NCI-H748 (cell line): ENCODE data around the gene CACTIN.
A peak's percentile ranks its signal among the peaks of the same experiment; 100 is the strongest.

ENCODE experiments used
- DNase-seq: peaks from one replicate; lab custom pipeline; 2025; ENCODE audit not compliant: unreplicated experiment; lab: John Stamatoyannopoulos, UW

The CACTIN gene

DNA sequence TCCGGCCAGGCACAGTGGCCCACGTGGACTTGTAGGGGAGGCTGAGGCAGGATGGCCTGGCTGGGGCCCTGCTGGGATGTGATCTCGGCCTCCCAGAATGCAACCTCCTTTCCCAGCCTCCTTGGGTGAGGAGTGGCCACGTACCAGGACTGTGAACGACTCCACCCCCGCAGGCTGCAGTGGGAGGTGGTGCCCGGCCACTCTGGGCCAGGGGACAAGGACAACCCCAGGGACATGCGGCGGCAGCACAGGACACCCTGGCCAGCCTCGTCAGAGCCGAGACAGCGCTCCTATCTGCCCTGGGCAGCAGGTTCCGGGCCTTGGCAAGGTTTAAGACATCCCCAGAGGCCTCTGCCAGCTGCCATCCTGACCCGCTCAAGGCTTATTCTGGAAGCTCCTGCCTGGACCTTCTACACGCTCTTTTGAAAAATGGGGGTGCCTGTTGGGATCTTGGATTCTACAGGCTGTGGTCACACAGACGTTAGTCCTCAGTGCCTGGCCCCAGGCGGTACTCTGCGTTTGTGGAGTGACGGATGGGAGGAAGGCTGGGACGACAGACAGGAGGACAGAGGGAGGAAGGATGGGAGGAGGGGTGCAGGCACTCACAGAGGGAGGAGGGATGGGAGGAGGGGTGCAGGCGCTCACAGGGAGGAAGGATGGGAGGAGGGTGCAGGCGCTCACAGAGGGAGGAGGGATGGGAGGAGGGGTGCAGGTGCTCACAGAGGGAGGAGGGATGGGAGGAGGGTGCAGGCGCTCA is 19.9 kb upstream of the CACTIN start:
- no peak for DNase-seq

DNA sequence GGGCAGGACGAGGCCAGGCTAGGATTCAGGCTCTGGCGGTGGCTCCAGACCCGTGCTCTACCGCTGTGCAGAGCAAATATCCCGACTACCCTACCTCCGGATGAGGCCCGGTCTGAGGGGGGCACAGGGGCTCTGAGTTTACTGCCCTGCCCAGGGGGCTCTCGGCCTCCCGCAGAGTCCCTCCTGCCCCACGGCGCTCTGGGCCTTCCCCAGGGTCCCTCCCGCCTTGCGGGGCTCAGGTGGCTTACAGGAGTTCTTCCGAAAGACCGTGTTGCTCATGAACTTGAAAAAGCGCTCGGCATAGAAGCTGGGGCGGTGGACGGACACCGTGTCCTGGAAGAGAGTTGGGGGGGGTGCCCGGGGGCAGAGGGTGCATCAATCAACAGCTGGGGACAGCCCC is 19.1 kb upstream of the CACTIN start:
- DNase-seq, result no peak

- no peak for DNase-seq
These were observed 18.4 kb upstream of the CACTIN start for GRCh38 chr19:3645067-3645396.

DNA sequence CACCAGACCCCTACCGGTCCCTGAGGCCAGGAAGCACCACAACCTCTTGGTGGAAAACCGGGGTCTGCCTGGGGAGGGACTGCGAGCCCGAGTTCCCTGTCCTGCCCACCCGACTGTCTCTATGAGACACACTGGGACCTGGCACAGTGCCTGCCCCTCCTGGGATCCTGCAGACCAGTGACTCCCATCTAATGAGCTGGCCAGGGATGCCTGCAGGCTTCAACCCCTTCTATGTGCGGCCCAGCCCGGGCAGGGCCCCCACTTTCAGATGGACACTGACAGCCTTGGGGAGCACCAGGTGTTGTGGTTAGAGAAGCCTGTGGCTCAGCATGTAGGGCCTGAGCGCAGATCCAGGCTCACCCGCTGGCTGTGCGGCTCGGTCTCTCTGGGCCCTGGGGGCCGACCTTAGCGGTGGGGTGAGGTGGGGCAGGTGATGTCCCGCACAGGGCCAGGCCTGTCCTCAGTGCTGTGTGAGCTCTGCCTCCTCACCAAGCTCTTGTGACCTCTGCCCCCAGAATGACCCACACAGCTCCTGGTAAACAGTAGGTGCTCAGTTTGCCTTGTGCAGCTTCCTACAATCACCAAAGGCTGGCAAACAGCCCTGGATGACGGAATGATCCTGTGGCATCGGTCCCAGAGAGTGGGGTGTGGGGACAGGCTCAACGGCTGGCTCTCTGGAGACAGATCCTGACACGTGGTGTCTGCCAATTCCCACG is 17.9 kb upstream of the CACTIN start:
- DNase-seq, result no peak

DNA sequence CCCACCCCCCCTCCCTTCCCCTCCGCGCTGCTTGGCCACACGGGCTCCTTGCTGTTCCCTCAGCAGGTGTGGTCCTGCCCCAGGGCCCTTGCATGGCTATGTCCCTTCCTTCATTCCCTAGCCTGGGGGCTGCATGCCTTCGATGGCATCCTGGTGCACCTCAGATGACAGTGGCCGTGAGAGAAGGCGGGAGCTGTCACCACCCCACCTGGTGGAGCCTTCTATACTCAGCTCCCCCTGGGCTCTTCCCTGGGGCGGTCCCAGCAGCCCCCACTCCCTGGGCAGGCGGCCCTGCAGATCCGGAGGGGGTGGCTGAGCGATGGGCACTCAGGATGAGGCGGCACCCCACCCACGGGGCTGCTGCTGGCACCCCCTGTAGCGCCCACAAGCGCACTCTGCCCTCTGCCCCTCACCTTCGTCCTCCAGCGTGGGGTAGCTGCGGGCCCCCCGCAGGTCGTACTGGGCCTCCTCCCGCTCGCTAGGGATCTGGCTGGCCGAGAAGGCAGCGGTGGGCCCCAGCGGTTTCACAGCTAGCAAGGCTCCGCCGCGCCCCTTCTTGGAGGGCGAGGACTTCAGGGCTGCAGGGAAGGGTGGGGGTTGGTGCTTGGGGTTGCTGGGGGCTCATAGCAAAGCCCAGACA is 17.2 kb upstream of the CACTIN start:
- DNase-seq, result no peak

DNA sequence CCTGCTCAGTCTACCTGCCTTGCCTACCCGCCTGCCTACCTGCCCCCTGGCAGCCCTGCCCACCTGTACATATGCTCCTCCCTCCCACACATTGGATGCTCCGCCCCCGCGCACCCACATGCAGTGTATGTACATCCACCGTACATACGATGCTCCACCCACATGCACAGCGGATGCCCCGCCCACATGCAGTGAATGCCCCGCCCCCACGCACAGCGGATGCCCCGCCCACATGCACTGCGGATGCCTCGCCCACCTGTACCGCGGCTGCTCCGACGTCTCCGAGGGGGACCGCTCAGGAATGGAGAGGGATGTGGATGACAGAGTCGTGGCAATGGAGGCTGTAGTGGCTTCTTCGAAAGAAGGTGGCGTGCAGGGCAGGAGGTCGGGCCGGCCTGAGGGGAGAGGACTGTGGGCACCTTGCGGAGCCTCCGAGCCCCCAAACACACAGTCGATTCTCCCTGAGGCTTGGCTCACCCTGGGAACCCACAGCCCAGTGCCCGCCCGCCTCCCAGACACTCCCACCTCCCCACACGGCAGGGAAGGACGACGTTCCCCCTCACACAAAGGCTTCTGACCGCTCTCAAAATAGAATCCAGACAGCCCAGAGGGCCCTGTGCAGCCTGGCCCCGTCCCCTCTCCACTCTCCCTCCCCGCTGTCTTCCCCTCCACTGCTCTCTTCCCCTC is 16.5 kb upstream of the CACTIN start:
- DNase-seq, result peak; percentile 37

DNA sequence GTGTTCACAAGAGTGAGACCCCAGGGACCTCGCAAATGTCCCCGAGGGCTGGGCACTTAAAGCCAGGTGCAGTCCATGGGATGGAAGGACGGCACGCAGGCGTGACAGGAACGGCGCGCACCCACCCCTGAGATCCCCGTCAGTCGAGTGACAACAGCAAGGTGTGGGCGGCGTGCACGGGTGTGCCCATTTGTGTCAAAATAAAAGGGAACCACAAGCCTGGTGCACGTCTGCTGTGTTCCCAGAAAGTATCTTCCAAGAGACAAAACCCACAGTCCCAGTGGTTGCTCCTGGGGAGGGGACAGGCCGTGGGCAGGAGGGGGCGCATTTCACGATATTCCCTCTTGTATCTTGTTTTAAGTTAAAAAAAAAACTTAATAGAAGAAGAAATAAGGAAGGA is 15.7 kb upstream of the CACTIN start:
- no peak for DNase-seq

- DNase-seq, result no peak
These were observed 15.1 kb upstream of the CACTIN start for GRCh38 chr19:3641515-3642269.

GRCh38 chr19:3639479-3639878 is 12.9 kb upstream of the CACTIN start:
- no peak for DNase-seq

DNA sequence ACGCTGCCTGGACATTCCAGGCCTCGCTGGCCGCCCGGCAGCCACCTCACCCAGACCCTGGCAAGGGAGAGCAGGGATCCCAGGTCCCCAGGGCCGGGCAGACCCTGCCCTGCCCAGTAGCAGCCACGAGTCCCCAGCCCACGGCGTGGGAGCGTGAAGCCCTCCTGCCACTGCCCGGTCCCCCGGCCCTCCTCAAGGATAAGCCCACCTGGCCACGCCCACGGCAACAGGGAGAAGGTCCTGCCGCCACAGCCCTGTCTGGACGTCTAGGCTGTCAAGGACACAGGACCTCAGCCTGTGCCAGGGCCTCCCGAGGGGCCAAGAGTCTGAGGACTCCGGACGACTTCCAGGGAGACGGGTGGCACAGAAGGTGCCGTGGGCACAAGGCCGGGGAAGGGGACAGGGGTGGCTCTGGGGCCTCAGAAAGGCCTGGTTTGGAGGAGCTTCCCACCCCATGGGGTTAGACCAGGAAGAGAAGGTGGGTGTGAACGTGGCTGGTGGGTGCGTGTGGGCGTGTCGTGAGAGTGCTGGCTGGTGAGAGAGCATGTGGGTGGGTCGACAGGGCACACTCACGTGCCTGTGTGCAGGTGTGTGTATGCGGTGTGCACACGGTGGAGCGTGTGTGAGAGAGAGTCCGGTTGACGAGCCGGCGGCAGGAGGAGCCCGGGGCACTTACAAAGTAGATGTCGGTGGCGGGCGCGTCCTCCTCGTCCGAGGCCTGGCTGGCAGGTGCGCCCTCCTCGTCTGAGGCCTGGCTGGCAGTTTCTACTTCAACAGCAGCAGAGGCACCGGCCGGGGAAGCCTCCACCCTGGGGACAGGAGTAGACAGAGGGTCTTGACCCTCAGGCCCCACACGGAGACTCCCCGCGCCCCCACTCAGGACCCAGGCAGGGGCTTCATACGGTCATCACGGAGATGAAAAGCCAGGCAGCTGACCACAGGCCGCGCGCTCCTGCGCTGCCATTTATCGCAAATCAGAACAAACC is 11.9 kb upstream of the CACTIN start:
- DNase-seq, result no peak

DNA sequence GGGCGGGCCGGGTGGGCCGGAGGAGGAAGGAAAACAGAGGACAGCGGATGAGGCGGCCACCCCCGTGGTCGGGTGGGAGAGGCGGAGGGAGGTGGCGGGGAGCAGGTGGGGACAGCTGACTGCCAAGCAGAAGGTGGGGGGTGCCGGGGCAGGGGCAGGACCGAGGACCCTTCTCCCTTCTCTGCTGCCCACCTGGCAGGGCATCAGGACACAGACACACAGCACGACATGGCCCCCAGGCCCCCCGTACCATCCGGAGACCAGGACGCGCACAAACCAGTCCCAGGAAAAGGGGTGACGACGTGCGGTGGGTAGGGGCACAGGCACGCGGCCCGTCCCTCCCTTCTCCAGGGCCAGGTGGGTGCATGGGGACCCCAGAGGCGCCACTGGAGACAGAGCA is 11.0 kb upstream of the CACTIN start:
- no peak for DNase-seq

GRCh38 chr19:3636962-3637361 is 10.4 kb upstream of the CACTIN start:
- no peak for DNase-seq

DNA sequence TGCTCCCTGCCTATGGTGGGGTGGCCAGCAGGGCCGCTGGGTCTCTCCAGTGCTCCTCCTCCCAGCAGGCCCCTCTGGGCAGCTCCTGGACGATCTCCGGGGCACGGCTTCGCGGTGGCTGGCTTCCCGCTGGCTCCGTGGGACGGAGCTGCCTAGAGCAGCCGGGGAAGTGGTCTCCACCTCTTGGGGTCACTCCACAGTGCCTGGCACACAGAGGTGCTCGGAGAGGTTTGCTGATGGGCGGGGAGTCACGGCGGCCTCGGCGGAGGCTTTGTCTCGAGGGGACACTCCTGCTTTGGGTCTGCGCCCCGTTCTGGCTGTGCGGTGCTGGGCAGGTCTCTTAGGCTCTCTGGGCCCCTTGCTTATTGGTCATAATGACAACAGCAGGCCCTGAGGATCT is 9.9 kb upstream of the CACTIN start:
- no peak for DNase-seq

DNA sequence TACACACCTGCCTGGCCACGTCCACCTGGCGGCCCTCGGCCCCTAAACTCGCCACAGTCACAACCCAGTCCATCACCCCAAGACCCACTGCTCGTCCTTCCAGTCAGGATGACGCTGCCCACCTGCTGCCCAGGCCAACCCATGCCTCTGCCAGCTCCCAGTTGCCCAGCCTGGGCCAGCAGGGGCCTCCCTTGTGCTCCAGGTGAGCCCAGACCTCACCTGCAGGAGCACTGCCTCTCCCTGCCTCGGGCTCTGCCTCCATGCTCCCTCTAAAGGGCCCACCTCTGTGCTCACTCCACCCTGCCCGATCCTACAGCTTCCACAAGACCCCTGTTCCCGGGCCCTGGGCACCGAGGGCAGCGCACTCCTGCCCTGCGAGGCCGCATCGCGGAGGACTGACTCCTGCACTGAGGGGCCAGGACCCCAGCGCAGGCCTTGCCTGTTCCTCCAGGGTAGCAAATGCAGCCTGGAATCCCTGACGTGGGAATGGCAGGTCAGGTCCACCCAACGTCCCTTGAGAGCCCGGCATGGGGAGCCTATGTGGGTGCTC is 8.0 kb upstream of the CACTIN start:
- no peak for DNase-seq

GRCh38 chr19:3633559-3633988 is 7.0 kb upstream of the CACTIN start:
- no peak for DNase-seq

- DNase-seq, result no peak
These were observed 6.4 kb upstream of the CACTIN start for GRCh38 chr19:3632739-3633558.

DNA sequence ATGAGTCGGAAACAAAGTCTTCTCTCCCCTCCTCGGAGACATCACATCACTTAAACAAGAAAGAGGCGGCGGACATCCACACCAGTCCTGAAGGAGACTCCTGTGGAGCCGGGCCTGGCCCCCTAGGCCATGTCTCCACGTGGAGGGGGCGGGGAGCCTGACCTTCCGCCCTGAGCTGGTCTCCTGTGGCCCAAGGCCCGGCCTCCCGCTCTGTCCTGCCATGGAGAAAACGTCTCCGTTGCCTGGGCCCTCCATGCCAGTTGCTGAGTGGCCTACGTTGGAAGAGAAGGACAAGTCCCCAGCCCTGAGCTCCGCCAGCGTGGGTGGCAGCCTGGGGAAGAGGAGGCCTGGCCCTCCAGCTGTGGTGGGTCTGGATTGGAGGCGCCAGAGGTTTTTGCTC is 5.5 kb upstream of the CACTIN start:
- DNase-seq, result no peak

DNA sequence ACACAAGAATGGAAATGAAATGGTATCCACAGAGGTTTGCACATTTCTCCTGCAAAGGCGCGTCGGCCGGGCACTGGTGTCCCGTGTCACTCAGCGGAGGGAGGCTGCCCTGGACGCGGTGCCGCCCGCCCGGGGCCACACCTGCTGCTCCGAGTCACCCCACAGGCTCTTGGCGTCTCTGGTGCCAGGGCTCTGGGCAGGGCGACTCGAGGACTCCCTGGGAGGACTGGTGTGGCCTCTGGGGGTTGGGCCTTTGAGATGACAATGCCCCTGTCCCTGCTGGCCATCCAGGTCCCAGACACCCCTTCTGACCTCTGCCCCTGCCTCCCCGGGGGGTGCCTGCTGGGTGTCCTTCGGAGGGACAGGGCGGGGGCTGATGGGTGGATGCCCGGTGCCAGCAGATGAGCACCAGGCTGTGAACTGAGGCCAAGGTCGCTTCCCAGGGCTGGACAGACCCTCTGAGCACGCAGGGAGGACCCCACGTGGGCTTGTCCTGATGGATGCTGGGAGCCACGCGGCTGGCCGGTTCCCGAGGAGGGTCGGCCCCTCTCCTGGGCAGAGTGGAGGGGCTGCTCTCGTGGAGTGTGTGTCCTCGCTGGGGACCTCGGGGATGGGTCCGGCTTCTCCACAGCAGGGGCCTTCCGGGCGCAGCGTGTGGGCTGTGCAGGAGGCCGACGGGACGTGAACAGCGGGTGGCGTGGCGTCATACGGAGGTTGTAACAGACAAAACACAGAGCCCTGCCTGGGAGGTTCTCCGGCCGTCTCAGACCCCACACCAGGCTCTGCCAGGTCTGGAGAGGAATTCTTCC is 4.7 kb upstream of the CACTIN start:
- DNase-seq, result no peak
